HCT116 (cell line): Measurements from ENCODE around the gene CLEC17A. TPM values are rescaled to one million over a fixed set of nuclear protein-coding genes. Genes with fewer than 3 reads are reported as not detected.

Experiments
- ATAC-seq: fragments of 200-7000 bp; cut with Tn5 transposase; 2 replicates; pipeline ENCODE4 v1.9.1; 2020; ENCODE audit warnings: mild to moderate bottlenecking, moderate library complexity
- BruUV-seq: library from RNA; stranded (reverse); fragments of 400-500 nt; replicated peaks from 2 replicates; lab custom pipeline; 2021; lab: Mats Ljungman, UMichigan
- CTCF ChIA-PET: fragments of 300-600 bp; sonication (Branson Sonifier 250); formaldehyde crosslinking; loops from one replicate; lab custom pipeline; 2021; ENCODE audit warnings: antibody characterized with exemption; lab: Charles Lee
- POLR2A ChIA-PET: fragments of 300-600, 350-600 bp; sonication (Branson Sonifier 250); formaldehyde crosslinking; loops from one replicate; lab custom pipeline; 2021; ENCODE audit warnings: antibody characterized with exemption; lab: Charles Lee
- RAD21 ChIA-PET, 2 experiments: fragments of 300-600 bp; sonication (Branson Sonifier 250); formaldehyde crosslinking; loops; one replicate each; lab custom pipeline; 2023; ENCODE audit warnings: low total read pairs in 2 of 2; ENCODE audit not compliant: uncharacterized antibody in 2 of 2, unreplicated experiment in 2 of 2, low non-redundant PET in 1 of 2; lab: Charles Lee
- DNase-seq: peaks from one replicate; pipeline ENCODE4 v3.0.0-alpha.2; 2010; ENCODE audit warnings: low read depth, low spot score
- H2AFZ ChIP-seq: fragments of 200-600 bp; shearing (Covaris generic), sonication (generic); 2 replicates; pipeline ENCODE4 v1.6.1; 2017; ENCODE audit warnings: low read depth, mixed run types, mixed read lengths, antibody characterized with exemption, low read length; ENCODE audit not compliant: poor library complexity, severe bottlenecking
- H3K27ac ChIP-seq: 2 replicates; pipeline ENCODE4 v1.5.1; 2012; ENCODE audit warnings: low read depth, low read length
- H3K27me3 ChIP-seq: fragments of 200-600 bp; sonication (generic); 2 replicates; pipeline ENCODE4 v1.6.1; 2016; ENCODE audit warnings: mixed run types, low read length, mixed read lengths; ENCODE audit not compliant: insufficient read depth
- H3K36me3 ChIP-seq, 2 experiments: fragments of 200-500 bp in 1 of 2; fragments of 200-600 bp in 1 of 2; sonication (Bioruptor generic) in 1 of 2; sonication (generic) in 1 of 2; 2 replicates each; pipeline versions ENCODE4 v1.5.1 to v1.6.1; 2014 to 2016; ENCODE audit warnings: low read length in 2 of 2, inconsistent platforms in 1 of 2, mixed read lengths in 1 of 2, mixed run types in 1 of 2; ENCODE audit not compliant: insufficient read depth in 2 of 2, control insufficient read depth in 1 of 2
- H3K4me1 ChIP-seq, 2 experiments: fragments of 200-600 bp in 1 of 2; sonication (generic) in 1 of 2; 2 replicates each; pipeline versions ENCODE4 v1.5.1 to v1.6.1; 2012 to 2017; ENCODE audit warnings: low read length in 2 of 2, inconsistent platforms in 1 of 2, mild to moderate bottlenecking in 1 of 2, mixed read lengths in 1 of 2, mixed run types in 1 of 2, moderate library complexity in 1 of 2; ENCODE audit not compliant: insufficient read depth in 2 of 2, control insufficient read depth in 1 of 2
- H3K4me2 ChIP-seq: fragments of 200-600 bp; sonication (generic); 2 replicates; pipeline ENCODE4 v1.6.1; 2017; ENCODE audit warnings: mixed run types, low read length, mixed read lengths
- H3K4me3 ChIP-seq, 2 experiments: fragments of 200-600 bp in 1 of 2; sonication (generic) in 1 of 2; replicated peaks in 1 of 2; 2 replicates each; pipeline ENCODE4 v1.5.1; 2011 to 2016; ENCODE audit warnings: low read length in 2 of 2, control low read depth in 1 of 2, low read depth in 1 of 2, mild to moderate bottlenecking in 1 of 2, mixed read lengths in 1 of 2, mixed run types in 1 of 2
- H3K79me2 ChIP-seq: fragments of 200-600 bp; sonication (generic); 2 replicates; pipeline ENCODE4 v1.6.1; 2017; ENCODE audit warnings: mild to moderate bottlenecking, mixed run types, low read length, moderate library complexity, mixed read lengths; ENCODE audit not compliant: insufficient read depth
- H3K9ac ChIP-seq: fragments of 200-600 bp; sonication (generic); 2 replicates; pipeline ENCODE4 v1.6.1; 2016; ENCODE audit warnings: low read length, mixed read lengths
- H3K9me2 ChIP-seq: fragments of 200-600 bp; sonication (generic), shearing (Covaris generic); 2 replicates; pipeline ENCODE4 v1.6.1; 2017; ENCODE audit warnings: mixed run types, mild to moderate bottlenecking, moderate library complexity; ENCODE audit not compliant: insufficient read depth
- H3K9me3 ChIP-seq, 2 experiments: fragments of 200-500 bp in 1 of 2; fragments of 200-600 bp in 1 of 2; sonication (Bioruptor generic) in 1 of 2; sonication (generic) in 1 of 2; 2 replicates each; pipeline ENCODE4 v1.6.1; 2014 to 2017; ENCODE audit warnings: low read length in 2 of 2, mixed read lengths in 2 of 2, inconsistent platforms in 1 of 2, low read depth in 1 of 2, mild to moderate bottlenecking in 1 of 2, mixed run types in 1 of 2, moderate library complexity in 1 of 2; ENCODE audit not compliant: control insufficient read depth in 1 of 2, insufficient read depth in 1 of 2
- H4K20me1 ChIP-seq: fragments of 200-600 bp; sonication (generic), shearing (Covaris generic); 2 replicates; pipeline ENCODE4 v1.6.1; 2017; ENCODE audit warnings: mixed run types, mild to moderate bottlenecking, moderate library complexity; ENCODE audit not compliant: insufficient read depth
- CBX3 ChIP-seq: IDR thresholded peaks from 2 replicates; pipeline ENCODE4 v1.6.1; 2012; ENCODE audit warnings: low read depth
- CEBPB ChIP-seq: IDR thresholded peaks from 2 replicates; pipeline ENCODE4 v1.6.1; 2012; ENCODE audit warnings: low read depth
- EGR1 ChIP-seq: IDR thresholded peaks from 2 replicates; pipeline ENCODE4 v1.6.1; 2012; ENCODE audit warnings: low read depth
- EZH2 ChIP-seq: fragments of 200-600 bp; sonication (generic); IDR thresholded peaks from 2 replicates; pipeline ENCODE4 v1.6.1; 2017; ENCODE audit warnings: antibody characterized with exemption, mixed run types
- EZH2phosphoT487 ChIP-seq: fragments of 200-600 bp; IDR thresholded peaks from 2 replicates; pipeline ENCODE4 v1.6.1; 2018; ENCODE audit warnings: antibody characterized with exemption, borderline replicate concordance
- FOSL1 ChIP-seq: IDR thresholded peaks from 2 replicates; pipeline ENCODE4 v1.6.1; 2012; ENCODE audit warnings: low read depth
- JUND ChIP-seq: IDR thresholded peaks from 2 replicates; pipeline ENCODE4 v1.6.1; 2012
- POLR2A ChIP-seq: IDR thresholded peaks from 2 replicates; pipeline ENCODE4 v1.7.0; 2011; ENCODE audit warnings: borderline replicate concordance; ENCODE audit not compliant: insufficient read depth, insufficient read length; ENCODE audit errors: extremely low read depth
- RAD21 ChIP-seq: IDR thresholded peaks from 2 replicates; pipeline ENCODE4 v1.6.1; 2012; ENCODE audit warnings: low read depth, mild to moderate bottlenecking
- SIN3A ChIP-seq: IDR thresholded peaks from 2 replicates; pipeline ENCODE4 v1.6.1; 2012; ENCODE audit warnings: low read depth
- SP1 ChIP-seq: IDR thresholded peaks from 2 replicates; pipeline ENCODE4 v1.6.1; 2012; ENCODE audit warnings: low read depth
- SRF ChIP-seq: IDR thresholded peaks from 2 replicates; pipeline ENCODE4 v1.6.1; 2012; ENCODE audit warnings: low read depth
- TCF7L2 ChIP-seq: IDR thresholded peaks from 2 replicates; pipeline ENCODE4 v1.7.0; 2011; ENCODE audit warnings: borderline replicate concordance, inconsistent platforms; ENCODE audit not compliant: insufficient read depth, insufficient read length; ENCODE audit errors: extremely low read depth
- ZFX ChIP-seq: fragments of 450-650 bp; IDR thresholded peaks from 2 replicates; pipeline ENCODE4 v1.6.1; 2017
- ZNF274 ChIP-seq: fragments of 200-500 bp; sonication (Bioruptor generic); IDR thresholded peaks from 2 replicates; pipeline ENCODE4 v1.6.1; 2014; ENCODE audit warnings: mild to moderate bottlenecking, low read depth, low read length, inconsistent platforms
- intact Hi-C: fragments of 100-400 bp; cut with micrococcal nuclease; formaldehyde crosslinking; loops from 2 replicates; pipeline ENCODE4 v1.10.0; 2022
- total RNA-seq: library from RNA; stranded (reverse); gene quantifications from one replicate; pipeline ENCODE4 v1.2.1, GENCODE V29; 2021; ENCODE audit not compliant: unreplicated experiment
- TF ChIP-seq, protein P1 (sequence below), 3 experiments: fragments of 200-600 bp in 1 of 3; sonication (generic) in 1 of 3; IDR thresholded peaks in 2 of 3; conservative IDR thresholded peaks in 1 of 3; 2 replicates each; pipeline ENCODE4 v1.5.1; 2012 to 2017; ENCODE audit warnings: low read depth in 2 of 3, low read length in 2 of 3, antibody characterized with exemption in 1 of 3, borderline replicate concordance in 1 of 3, control low read depth in 1 of 3, mild to moderate bottlenecking in 1 of 3, mixed read lengths in 1 of 3, mixed run types in 1 of 3, moderate library complexity in 1 of 3; ENCODE audit not compliant: insufficient read depth in 1 of 3
- TF ChIP-seq, protein P2 (sequence below): IDR thresholded peaks from 2 replicates; pipeline ENCODE4 v1.6.1; 2012; ENCODE audit warnings: low read depth
- TF ChIP-seq, protein P3 (sequence below): IDR thresholded peaks from 2 replicates; pipeline ENCODE4 v1.6.1; 2011; ENCODE audit warnings: mild to moderate bottlenecking, low read length, moderate library complexity; ENCODE audit not compliant: insufficient replicate concordance; ENCODE audit errors: extremely low read depth
- TF ChIP-seq, protein P4 (sequence below): IDR thresholded peaks from 2 replicates; pipeline ENCODE4 v1.6.1; 2012

The CLEC17A gene
- total RNA-seq, 1 experiment from 2014 or later = not detected

DNA sequence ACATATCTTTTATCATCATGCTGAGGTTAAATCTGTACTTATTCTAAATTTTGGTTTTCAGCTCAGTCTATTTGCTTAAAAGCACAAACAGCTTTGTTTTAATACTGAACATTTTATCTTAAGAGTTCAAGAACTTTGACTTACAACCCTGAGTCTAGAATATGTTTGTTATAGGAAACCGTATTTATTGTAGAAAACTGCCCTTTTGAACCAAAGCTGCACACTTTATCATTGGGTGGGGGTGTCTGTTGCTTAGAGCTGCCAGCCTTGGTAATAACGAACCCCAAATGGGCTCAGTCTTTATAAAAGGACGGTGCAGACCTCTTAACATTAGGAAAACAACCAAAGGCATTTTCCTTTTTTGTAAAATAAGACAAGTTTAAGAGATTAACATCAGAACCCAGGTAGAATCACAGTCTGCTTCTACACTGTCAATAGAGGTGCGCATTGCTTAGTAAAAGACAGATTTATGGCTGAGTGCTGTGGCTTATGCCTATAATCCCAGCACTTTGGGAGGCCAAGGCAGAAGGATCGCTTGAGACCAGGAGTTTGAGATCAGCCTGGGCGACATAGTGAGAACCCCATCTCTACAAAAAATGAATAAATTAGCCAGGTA is 77.1 kb downstream of the CLEC17A start:
- no peaks in the 10 kb centered on the region for H3K4me1 ChIP-seq
- RAD21 ChIA-PET = no interaction called here
- no peaks in the 10 kb centered on the region for H3K9me3 ChIP-seq
- no peak overlapping the region for H2AFZ ChIP-seq
- H3K27ac ChIP-seq = no peak overlapping the region
- intact Hi-C loops = no loop called here
- no peaks in the 10 kb centered on the region for H3K27me3 ChIP-seq
- DNase-seq = no peak
- no peaks in the 10 kb centered on the region for H3K36me3 ChIP-seq
- H3K9ac ChIP-seq = no peak overlapping the region
- no peak overlapping the region for H3K4me3 ChIP-seq
- no TSS peak for BruUV-seq
- CTCF ChIA-PET = no interaction called here
- H3K4me2 ChIP-seq = no peak overlapping the region
- H3K79me2 ChIP-seq = no peaks in the 10 kb centered on the region
- TF ChIP-seq, protein P1, sequence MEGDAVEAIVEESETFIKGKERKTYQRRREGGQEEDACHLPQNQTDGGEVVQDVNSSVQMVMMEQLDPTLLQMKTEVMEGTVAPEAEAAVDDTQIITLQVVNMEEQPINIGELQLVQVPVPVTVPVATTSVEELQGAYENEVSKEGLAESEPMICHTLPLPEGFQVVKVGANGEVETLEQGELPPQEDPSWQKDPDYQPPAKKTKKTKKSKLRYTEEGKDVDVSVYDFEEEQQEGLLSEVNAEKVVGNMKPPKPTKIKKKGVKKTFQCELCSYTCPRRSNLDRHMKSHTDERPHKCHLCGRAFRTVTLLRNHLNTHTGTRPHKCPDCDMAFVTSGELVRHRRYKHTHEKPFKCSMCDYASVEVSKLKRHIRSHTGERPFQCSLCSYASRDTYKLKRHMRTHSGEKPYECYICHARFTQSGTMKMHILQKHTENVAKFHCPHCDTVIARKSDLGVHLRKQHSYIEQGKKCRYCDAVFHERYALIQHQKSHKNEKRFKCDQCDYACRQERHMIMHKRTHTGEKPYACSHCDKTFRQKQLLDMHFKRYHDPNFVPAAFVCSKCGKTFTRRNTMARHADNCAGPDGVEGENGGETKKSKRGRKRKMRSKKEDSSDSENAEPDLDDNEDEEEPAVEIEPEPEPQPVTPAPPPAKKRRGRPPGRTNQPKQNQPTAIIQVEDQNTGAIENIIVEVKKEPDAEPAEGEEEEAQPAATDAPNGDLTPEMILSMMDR (IDR thresholded peaks at IDR 0.05 in 2 of 3, conservative IDR thresholded peaks at IDR 0.05 in 1 of 3; ENCODE audit: borderline replicate concordance in 1 of 3, insufficient read depth in 1 of 3, low read depth in 2 of 3, low read length in 2 of 3) = no peak
- TF ChIP-seq SP1 (no peak), POLR2A (no peak), ZFX (no peak), TCF7L2 (no peak), EZH2phosphoT487 (no peak), SIN3A (no peak), EZH2 (no peak), JUND (no peak), SRF (no peak), CEBPB (no peak), EGR1 (no peak), RAD21 (no peak), ZNF274 (no peak), FOSL1 (no peak), CBX3 (no peak)
- TF ChIP-seq, protein P2, sequence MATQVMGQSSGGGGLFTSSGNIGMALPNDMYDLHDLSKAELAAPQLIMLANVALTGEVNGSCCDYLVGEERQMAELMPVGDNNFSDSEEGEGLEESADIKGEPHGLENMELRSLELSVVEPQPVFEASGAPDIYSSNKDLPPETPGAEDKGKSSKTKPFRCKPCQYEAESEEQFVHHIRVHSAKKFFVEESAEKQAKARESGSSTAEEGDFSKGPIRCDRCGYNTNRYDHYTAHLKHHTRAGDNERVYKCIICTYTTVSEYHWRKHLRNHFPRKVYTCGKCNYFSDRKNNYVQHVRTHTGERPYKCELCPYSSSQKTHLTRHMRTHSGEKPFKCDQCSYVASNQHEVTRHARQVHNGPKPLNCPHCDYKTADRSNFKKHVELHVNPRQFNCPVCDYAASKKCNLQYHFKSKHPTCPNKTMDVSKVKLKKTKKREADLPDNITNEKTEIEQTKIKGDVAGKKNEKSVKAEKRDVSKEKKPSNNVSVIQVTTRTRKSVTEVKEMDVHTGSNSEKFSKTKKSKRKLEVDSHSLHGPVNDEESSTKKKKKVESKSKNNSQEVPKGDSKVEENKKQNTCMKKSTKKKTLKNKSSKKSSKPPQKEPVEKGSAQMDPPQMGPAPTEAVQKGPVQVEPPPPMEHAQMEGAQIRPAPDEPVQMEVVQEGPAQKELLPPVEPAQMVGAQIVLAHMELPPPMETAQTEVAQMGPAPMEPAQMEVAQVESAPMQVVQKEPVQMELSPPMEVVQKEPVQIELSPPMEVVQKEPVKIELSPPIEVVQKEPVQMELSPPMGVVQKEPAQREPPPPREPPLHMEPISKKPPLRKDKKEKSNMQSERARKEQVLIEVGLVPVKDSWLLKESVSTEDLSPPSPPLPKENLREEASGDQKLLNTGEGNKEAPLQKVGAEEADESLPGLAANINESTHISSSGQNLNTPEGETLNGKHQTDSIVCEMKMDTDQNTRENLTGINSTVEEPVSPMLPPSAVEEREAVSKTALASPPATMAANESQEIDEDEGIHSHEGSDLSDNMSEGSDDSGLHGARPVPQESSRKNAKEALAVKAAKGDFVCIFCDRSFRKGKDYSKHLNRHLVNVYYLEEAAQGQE = no peak
- TF ChIP-seq, protein P3, sequence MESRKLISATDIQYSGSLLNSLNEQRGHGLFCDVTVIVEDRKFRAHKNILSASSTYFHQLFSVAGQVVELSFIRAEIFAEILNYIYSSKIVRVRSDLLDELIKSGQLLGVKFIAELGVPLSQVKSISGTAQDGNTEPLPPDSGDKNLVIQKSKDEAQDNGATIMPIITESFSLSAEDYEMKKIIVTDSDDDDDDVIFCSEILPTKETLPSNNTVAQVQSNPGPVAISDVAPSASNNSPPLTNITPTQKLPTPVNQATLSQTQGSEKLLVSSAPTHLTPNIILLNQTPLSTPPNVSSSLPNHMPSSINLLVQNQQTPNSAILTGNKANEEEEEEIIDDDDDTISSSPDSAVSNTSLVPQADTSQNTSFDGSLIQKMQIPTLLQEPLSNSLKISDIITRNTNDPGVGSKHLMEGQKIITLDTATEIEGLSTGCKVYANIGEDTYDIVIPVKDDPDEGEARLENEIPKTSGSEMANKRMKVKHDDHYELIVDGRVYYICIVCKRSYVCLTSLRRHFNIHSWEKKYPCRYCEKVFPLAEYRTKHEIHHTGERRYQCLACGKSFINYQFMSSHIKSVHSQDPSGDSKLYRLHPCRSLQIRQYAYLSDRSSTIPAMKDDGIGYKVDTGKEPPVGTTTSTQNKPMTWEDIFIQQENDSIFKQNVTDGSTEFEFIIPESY = no peak
- TF ChIP-seq, protein P4, sequence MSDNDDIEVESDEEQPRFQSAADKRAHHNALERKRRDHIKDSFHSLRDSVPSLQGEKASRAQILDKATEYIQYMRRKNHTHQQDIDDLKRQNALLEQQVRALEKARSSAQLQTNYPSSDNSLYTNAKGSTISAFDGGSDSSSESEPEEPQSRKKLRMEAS = no peak
- TF ChIP-seq, all 23 proteins: peak for 0
- no peaks in the 10 kb centered on the region for H3K9me2 ChIP-seq
- POLR2A ChIA-PET = no interaction called here
- no peak for ATAC-seq
- no peaks in the 10 kb centered on the region for H4K20me1 ChIP-seq
